Ishikawa (cell line): Measurements from ENCODE around the gene MPL.

Experiments used
- CEBPB ChIP-seq: IDR thresholded peaks from 2 replicates; pipeline ENCODE4 v1.6.1; 2012
- CREB1 ChIP-seq: IDR thresholded peaks from 2 replicates; pipeline ENCODE4 v1.6.1; 2012; ENCODE audit warnings: low read depth
- EGR1 ChIP-seq: IDR thresholded peaks from 2 replicates; pipeline ENCODE4 v1.6.1; 2012
- EP300 ChIP-seq: IDR thresholded peaks from 2 replicates; pipeline ENCODE4 v1.6.1; 2012; ENCODE audit warnings: borderline replicate concordance
- FOXM1 ChIP-seq: IDR thresholded peaks from 2 replicates; pipeline ENCODE4 v1.6.1; 2012; ENCODE audit warnings: low read depth, borderline replicate concordance
- NFIC ChIP-seq: IDR thresholded peaks from 2 replicates; pipeline ENCODE4 v1.6.1; 2012
- RAD21 ChIP-seq: IDR thresholded peaks from 2 replicates; pipeline ENCODE4 v1.6.1; 2012; ENCODE audit warnings: low read depth
- TAF1 ChIP-seq: IDR thresholded peaks from 2 replicates; pipeline ENCODE4 v1.6.1; 2012; ENCODE audit warnings: low read depth, mild to moderate bottlenecking
- TCF12 ChIP-seq: IDR thresholded peaks from 2 replicates; pipeline ENCODE4 v1.6.1; 2012; ENCODE audit warnings: low read depth
- TEAD4 ChIP-seq: IDR thresholded peaks from 2 replicates; pipeline ENCODE4 v1.6.1; 2012
- YY1 ChIP-seq: IDR thresholded peaks from 2 replicates; pipeline ENCODE4 v1.6.1; 2012; ENCODE audit warnings: low read depth
- TF ChIP-seq, protein P1 (sequence below): IDR thresholded peaks from 2 replicates; pipeline ENCODE4 v1.6.1; 2012
- TF ChIP-seq, protein P2 (sequence below): IDR thresholded peaks from 2 replicates; pipeline ENCODE4 v1.6.1; 2012; ENCODE audit warnings: low read depth, mild to moderate bottlenecking
- TF ChIP-seq, protein P3 (sequence below): IDR thresholded peaks from 2 replicates; pipeline ENCODE4 v1.6.1; 2012

DNA sequence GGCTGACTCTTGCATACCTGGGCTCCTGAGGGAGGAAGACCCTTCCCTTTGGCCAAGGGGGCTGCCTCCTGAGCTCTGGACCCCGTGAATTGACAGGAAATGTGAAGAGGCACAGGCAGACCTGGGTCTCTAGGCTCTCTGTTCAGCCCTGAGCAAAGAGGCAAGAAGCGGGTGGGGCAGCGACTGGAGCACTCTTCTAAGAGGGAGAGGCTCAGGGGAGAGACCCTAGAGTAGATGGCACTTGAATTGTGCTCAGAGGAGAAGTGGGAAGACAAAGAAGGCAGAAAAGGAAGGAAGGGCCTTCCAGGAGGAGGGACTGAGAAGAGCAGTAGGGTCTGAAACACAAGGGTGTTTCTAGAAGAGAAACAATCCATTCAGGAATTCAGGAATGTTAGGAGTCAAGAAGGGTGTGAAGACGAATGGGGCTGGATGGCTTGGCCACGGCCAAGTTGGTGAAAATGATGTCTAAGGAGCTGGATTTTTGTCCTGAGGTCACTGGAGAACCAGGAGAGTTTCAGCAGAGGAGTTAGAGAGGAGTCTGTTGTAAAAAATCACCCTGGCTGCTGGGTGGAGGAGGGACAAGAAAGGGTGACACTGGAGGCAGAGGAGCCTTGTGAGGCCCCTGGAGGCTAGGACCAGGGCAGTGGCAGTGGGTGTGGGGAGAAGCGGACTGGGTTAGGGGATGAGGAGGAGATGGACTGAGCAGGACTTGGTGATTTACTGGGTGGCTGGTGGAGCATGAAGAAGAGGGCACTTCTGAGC lies 31.5 kb upstream of the MPL start:
- TF ChIP-seq, protein P1, sequence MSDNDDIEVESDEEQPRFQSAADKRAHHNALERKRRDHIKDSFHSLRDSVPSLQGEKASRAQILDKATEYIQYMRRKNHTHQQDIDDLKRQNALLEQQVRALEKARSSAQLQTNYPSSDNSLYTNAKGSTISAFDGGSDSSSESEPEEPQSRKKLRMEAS, result no peak
- TF ChIP-seq FOXM1, result no peak
- TF ChIP-seq, protein P2, sequence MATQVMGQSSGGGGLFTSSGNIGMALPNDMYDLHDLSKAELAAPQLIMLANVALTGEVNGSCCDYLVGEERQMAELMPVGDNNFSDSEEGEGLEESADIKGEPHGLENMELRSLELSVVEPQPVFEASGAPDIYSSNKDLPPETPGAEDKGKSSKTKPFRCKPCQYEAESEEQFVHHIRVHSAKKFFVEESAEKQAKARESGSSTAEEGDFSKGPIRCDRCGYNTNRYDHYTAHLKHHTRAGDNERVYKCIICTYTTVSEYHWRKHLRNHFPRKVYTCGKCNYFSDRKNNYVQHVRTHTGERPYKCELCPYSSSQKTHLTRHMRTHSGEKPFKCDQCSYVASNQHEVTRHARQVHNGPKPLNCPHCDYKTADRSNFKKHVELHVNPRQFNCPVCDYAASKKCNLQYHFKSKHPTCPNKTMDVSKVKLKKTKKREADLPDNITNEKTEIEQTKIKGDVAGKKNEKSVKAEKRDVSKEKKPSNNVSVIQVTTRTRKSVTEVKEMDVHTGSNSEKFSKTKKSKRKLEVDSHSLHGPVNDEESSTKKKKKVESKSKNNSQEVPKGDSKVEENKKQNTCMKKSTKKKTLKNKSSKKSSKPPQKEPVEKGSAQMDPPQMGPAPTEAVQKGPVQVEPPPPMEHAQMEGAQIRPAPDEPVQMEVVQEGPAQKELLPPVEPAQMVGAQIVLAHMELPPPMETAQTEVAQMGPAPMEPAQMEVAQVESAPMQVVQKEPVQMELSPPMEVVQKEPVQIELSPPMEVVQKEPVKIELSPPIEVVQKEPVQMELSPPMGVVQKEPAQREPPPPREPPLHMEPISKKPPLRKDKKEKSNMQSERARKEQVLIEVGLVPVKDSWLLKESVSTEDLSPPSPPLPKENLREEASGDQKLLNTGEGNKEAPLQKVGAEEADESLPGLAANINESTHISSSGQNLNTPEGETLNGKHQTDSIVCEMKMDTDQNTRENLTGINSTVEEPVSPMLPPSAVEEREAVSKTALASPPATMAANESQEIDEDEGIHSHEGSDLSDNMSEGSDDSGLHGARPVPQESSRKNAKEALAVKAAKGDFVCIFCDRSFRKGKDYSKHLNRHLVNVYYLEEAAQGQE, result no peak
- no peak for TF ChIP-seq EP300
- TF ChIP-seq, protein P3, sequence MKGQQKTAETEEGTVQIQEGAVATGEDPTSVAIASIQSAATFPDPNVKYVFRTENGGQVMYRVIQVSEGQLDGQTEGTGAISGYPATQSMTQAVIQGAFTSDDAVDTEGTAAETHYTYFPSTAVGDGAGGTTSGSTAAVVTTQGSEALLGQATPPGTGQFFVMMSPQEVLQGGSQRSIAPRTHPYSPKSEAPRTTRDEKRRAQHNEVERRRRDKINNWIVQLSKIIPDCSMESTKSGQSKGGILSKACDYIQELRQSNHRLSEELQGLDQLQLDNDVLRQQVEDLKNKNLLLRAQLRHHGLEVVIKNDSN, result no peak
- TF ChIP-seq RAD21, result no peak
- no peak for TF ChIP-seq YY1
- no peak for TF ChIP-seq CEBPB
- no peak for TF ChIP-seq NFIC
- TF ChIP-seq TCF12, result no peak
- no peak for TF ChIP-seq TAF1
- no peak for TF ChIP-seq CREB1
- TF ChIP-seq TEAD4, result no peak
- TF ChIP-seq EGR1, result no peak
